Astrocyte (in vitro differentiated cells and primary cell): ENCODE data around the gene PKHD1. TPM values are rescaled to one million over a fixed set of nuclear protein-coding genes. Genes with fewer than 3 reads are reported as not detected.

Experiments used
- DNase-seq: peaks from one replicate; pipeline ENCODE4 v3.0.0-alpha.2; 2010; ENCODE audit warnings: low read depth
- FAIRE-seq: peaks from 2 replicates; lab custom pipeline; 2011; peaks lifted over from hg19 to GRCh38; lab: Jason Lieb, UNC
- H2AFZ ChIP-seq: 2 replicates; pipeline ENCODE4 v1.6.0; 2012; ENCODE audit warnings: low read depth, low read length, inconsistent platforms
- H3K27ac ChIP-seq: 2 replicates; pipeline ENCODE4 v1.5.1; 2011; ENCODE audit warnings: low read depth, low read length, inconsistent platforms
- H3K27me3 ChIP-seq: 2 replicates; pipeline ENCODE4 v1.6.0; 2011; ENCODE audit warnings: low read length, inconsistent platforms; ENCODE audit not compliant: insufficient read depth
- H3K36me3 ChIP-seq: 2 replicates; pipeline ENCODE4 v1.5.1; 2011; ENCODE audit warnings: low read length, inconsistent platforms; ENCODE audit not compliant: insufficient read depth
- H3K4me1 ChIP-seq: 2 replicates; pipeline ENCODE4 v1.5.1; 2011; ENCODE audit warnings: low read length, inconsistent platforms; ENCODE audit not compliant: insufficient read depth
- H3K4me2 ChIP-seq: 2 replicates; pipeline ENCODE4 v1.6.0; 2012; ENCODE audit warnings: low read length, inconsistent platforms
- H3K4me3 ChIP-seq: 2 replicates; pipeline ENCODE4 v1.5.1; 2011; ENCODE audit warnings: low read depth, mild to moderate bottlenecking, low read length, inconsistent platforms; ENCODE audit not compliant: insufficient read depth
- H3K79me2 ChIP-seq: 2 replicates; pipeline ENCODE4 v1.6.0; 2012; ENCODE audit warnings: mild to moderate bottlenecking, low read length, inconsistent platforms; ENCODE audit not compliant: insufficient read depth
- H3K9ac ChIP-seq: 2 replicates; pipeline ENCODE4 v1.6.0; 2012; ENCODE audit warnings: mild to moderate bottlenecking, low read length, inconsistent platforms
- H3K9me3 ChIP-seq: 2 replicates; pipeline ENCODE4 v1.5.1; 2012; ENCODE audit warnings: low read depth, mild to moderate bottlenecking, low read length, inconsistent platforms; ENCODE audit not compliant: insufficient read depth
- H4K20me1 ChIP-seq: 2 replicates; pipeline ENCODE4 v1.6.0; 2012; ENCODE audit warnings: low read length, inconsistent platforms; ENCODE audit not compliant: insufficient read depth
- H3K27ac Mint-ChIP-seq: one replicate; pipeline ENCODE4 v1.8.0; 2021; ENCODE audit warnings: mild to moderate bottlenecking, mixed read lengths; ENCODE audit not compliant: unreplicated experiment
- H3K27me3 Mint-ChIP-seq: one replicate; pipeline ENCODE4 v1.8.0; 2021; ENCODE audit warnings: low read depth, mixed read lengths; ENCODE audit not compliant: unreplicated experiment
- H3K36me3 Mint-ChIP-seq: one replicate; pipeline ENCODE4 v1.8.0; 2021; ENCODE audit warnings: low read depth, mixed read lengths; ENCODE audit not compliant: unreplicated experiment
- H3K4me1 Mint-ChIP-seq: one replicate; pipeline ENCODE4 v1.8.0; 2021; ENCODE audit warnings: low read depth, mixed read lengths; ENCODE audit not compliant: unreplicated experiment
- H3K4me3 Mint-ChIP-seq: one replicate; pipeline ENCODE4 v1.8.0; 2021; ENCODE audit warnings: mild to moderate bottlenecking, moderate library complexity, mixed read lengths; ENCODE audit not compliant: unreplicated experiment
- H3K9me3 Mint-ChIP-seq: one replicate; pipeline ENCODE4 v1.8.0; 2021; ENCODE audit warnings: mild to moderate bottlenecking, mixed read lengths; ENCODE audit not compliant: unreplicated experiment
- EZH2 ChIP-seq: IDR thresholded peaks from 2 replicates; pipeline ENCODE4 v1.6.1; 2012; ENCODE audit warnings: mild to moderate bottlenecking, low read length, inconsistent platforms; ENCODE audit not compliant: insufficient read depth
- total RNA-seq: library from RNA; stranded (reverse); gene quantifications from 2 replicates; pipeline ENCODE4 v1.2.1, GENCODE V29; 2021
- TF ChIP-seq, protein P1 (sequence below): IDR thresholded peaks from 2 replicates; pipeline ENCODE4 v1.5.1; 2011; ENCODE audit warnings: low read depth, mild to moderate bottlenecking, inconsistent platforms, low read length, moderate library complexity; ENCODE audit not compliant: insufficient read depth

PKHD1 gene
- total RNA-seq, 1 donor from 2014 or later = 0.16 TPM

DNA sequence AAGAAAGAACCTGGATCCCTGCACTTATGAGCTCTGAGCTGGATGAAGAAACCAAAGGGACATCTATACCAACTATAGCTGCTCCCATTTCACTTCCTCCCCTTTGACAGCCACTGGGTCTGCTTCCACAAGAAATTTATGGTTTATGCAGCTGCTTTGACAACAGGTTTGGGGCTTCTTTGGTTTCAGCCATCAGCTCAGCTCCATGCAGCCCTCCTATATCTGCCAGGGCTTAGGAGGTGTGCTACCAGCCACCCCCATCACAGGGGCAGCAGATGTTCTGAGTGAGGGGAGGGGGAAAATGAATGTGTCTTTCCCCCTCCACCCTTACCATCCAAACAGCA, 29.2 kb upstream of the PKHD1 start:
- Histone ChIP-seq H4K20me1 (no peaks in the 10 kb centered on the region), H3K9ac (no peak overlapping the region), H3K4me2 (no peak overlapping the region), H3K9me3 (no peaks in the 10 kb centered on the region), H3K4me1 (no peaks in the 10 kb centered on the region), H2AFZ (no peak overlapping the region), H3K79me2 (no peaks in the 10 kb centered on the region), H3K27ac (no peak overlapping the region), H3K27me3 (no peaks in the 10 kb centered on the region), H3K4me3 (no peak overlapping the region), H3K36me3 (no peaks in the 10 kb centered on the region)
- no peak for FAIRE-seq
- Mint-ChIP-seq H3K4me1 (peaks cover 4% of the 10 kb centered on the region), H3K27ac (no peak overlapping the region), H3K36me3 (no peaks in the 10 kb centered on the region), H3K27me3 (peaks cover 11% of the 10 kb centered on the region), H3K9me3 (no peaks in the 10 kb centered on the region), H3K4me3 (no peak overlapping the region)
- DNase-seq = no peak
- TF ChIP-seq, protein P1, sequence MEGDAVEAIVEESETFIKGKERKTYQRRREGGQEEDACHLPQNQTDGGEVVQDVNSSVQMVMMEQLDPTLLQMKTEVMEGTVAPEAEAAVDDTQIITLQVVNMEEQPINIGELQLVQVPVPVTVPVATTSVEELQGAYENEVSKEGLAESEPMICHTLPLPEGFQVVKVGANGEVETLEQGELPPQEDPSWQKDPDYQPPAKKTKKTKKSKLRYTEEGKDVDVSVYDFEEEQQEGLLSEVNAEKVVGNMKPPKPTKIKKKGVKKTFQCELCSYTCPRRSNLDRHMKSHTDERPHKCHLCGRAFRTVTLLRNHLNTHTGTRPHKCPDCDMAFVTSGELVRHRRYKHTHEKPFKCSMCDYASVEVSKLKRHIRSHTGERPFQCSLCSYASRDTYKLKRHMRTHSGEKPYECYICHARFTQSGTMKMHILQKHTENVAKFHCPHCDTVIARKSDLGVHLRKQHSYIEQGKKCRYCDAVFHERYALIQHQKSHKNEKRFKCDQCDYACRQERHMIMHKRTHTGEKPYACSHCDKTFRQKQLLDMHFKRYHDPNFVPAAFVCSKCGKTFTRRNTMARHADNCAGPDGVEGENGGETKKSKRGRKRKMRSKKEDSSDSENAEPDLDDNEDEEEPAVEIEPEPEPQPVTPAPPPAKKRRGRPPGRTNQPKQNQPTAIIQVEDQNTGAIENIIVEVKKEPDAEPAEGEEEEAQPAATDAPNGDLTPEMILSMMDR = no peak
- no peak for TF ChIP-seq EZH2

GRCh38 chr6:52115891-52116604, 28.6 kb upstream of the PKHD1 start:
- H3K9me3 Mint-ChIP-seq = no peaks in the 10 kb centered on the region
- H3K27me3 ChIP-seq = no peaks in the 10 kb centered on the region
- no peak overlapping the region for H3K9ac ChIP-seq
- no peaks in the 10 kb centered on the region for H3K36me3 ChIP-seq
- H3K9me3 ChIP-seq = no peaks in the 10 kb centered on the region
- H3K4me2 ChIP-seq = no peak overlapping the region
- H3K36me3 Mint-ChIP-seq = no peaks in the 10 kb centered on the region
- peaks cover 11% of the 10 kb centered on the region for H3K27me3 Mint-ChIP-seq
- no peak overlapping the region for H3K4me3 Mint-ChIP-seq
- H4K20me1 ChIP-seq = no peaks in the 10 kb centered on the region
- DNase-seq = no peak
- H2AFZ ChIP-seq = no peak overlapping the region
- H3K4me1 Mint-ChIP-seq = peaks cover 4% of the 10 kb centered on the region
- no peaks in the 10 kb centered on the region for H3K79me2 ChIP-seq
- FAIRE-seq = no peak
- H3K27ac Mint-ChIP-seq = no peak overlapping the region
- TF ChIP-seq EZH2 = no peak
- TF ChIP-seq, protein P1 = no peak
- no peak overlapping the region for H3K4me3 ChIP-seq
- H3K27ac ChIP-seq = no peak overlapping the region
- no peaks in the 10 kb centered on the region for H3K4me1 ChIP-seq

GRCh38 chr6:52115145-52115741, 27.8 kb upstream of the PKHD1 start:
- no peaks in the 10 kb centered on the region for H3K4me1 ChIP-seq
- H3K27ac Mint-ChIP-seq = no peak overlapping the region
- H2AFZ ChIP-seq = no peak overlapping the region
- H3K4me3 Mint-ChIP-seq = no peak overlapping the region
- DNase-seq (no peak), FAIRE-seq (no peak)
- no peaks in the 10 kb centered on the region for H3K9me3 Mint-ChIP-seq
- H3K4me1 Mint-ChIP-seq = peaks cover 4% of the 10 kb centered on the region
- no peaks in the 10 kb centered on the region for H3K36me3 Mint-ChIP-seq
- no peak overlapping the region for H3K4me2 ChIP-seq
- no peaks in the 10 kb centered on the region for H4K20me1 ChIP-seq
- no peak overlapping the region for H3K4me3 ChIP-seq
- H3K9ac ChIP-seq = no peak overlapping the region
- no peak overlapping the region for H3K27ac ChIP-seq
- H3K36me3 ChIP-seq = no peaks in the 10 kb centered on the region
- H3K27me3 ChIP-seq = no peaks in the 10 kb centered on the region
- TF ChIP-seq EZH2 = no peak
- TF ChIP-seq, protein P1 = no peak
- H3K9me3 ChIP-seq = no peaks in the 10 kb centered on the region
- peaks cover 11% of the 10 kb centered on the region for H3K27me3 Mint-ChIP-seq
- H3K79me2 ChIP-seq = no peaks in the 10 kb centered on the region
